Spleen (tissue), 11 donors: Measurements from ENCODE around the gene ZRANB1. TPM values are rescaled to one million over a fixed set of nuclear protein-coding genes. Genes with fewer than 3 reads are reported as not detected.

Experiments used
- DNase-seq: peaks from one replicate; pipeline ENCODE4 v3.0.0-alpha.2; 2020
- H3K27ac ChIP-seq, 8 donors: fragments of 200-600 bp; sonication (generic) in 7 of 8; 1 replicate in 4 of 8; 2 replicates in 4 of 8; pipeline versions ENCODE4 v1.5.0 to v1.8.0; 2016 to 2021; ENCODE audit warnings: inconsistent platforms in 4 of 8, mild to moderate bottlenecking in 4 of 8, moderate library complexity in 1 of 8
- H3K27me3 ChIP-seq, 7 donors: fragments of 200-600 bp; sonication (generic) in 6 of 7; replicated peaks in 1 of 7; 1 replicate in 4 of 7; 2 replicates in 3 of 7; pipeline versions ENCODE4 v1.5.0 to v1.8.0; 2016 to 2021; ENCODE audit warnings: inconsistent platforms in 3 of 7, mild to moderate bottlenecking in 1 of 7
- H3K36me3 ChIP-seq, 6 donors: fragments of 200-600 bp; sonication (generic) in 5 of 6; 1 replicate in 4 of 6; 2 replicates in 2 of 6; pipeline versions ENCODE4 v1.5.0 to v1.8.0; 2016 to 2021; ENCODE audit warnings: inconsistent platforms in 2 of 6
- H3K4me1 ChIP-seq, 6 donors: fragments of 200-600 bp; sonication (generic) in 5 of 6; 1 replicate in 3 of 6; 2 replicates in 3 of 6; pipeline versions ENCODE4 v1.5.0 to v1.8.0; 2016 to 2021; ENCODE audit warnings: inconsistent platforms in 3 of 6
- H3K4me3 ChIP-seq, 8 donors: fragments of 200-600 bp; sonication (generic) in 7 of 8; 1 replicate in 4 of 8; 2 replicates in 4 of 8; pipeline versions ENCODE4 v1.5.0 to v1.8.0; 2016 to 2021; ENCODE audit warnings: inconsistent platforms in 4 of 8, mild to moderate bottlenecking in 4 of 8, moderate library complexity in 2 of 8
- H3K9me3 ChIP-seq, 8 donors: fragments of 200-600 bp; sonication (generic) in 7 of 8; 1 replicate in 4 of 8; 2 replicates in 4 of 8; pipeline versions ENCODE4 v1.5.0 to v1.8.0; 2016 to 2021; ENCODE audit warnings: inconsistent platforms in 4 of 8
- POLR2A ChIP-seq, 3 donors: fragments of 450-650 bp; IDR thresholded peaks; one replicate each; pipeline ENCODE4 v1.5.1; 2017; ENCODE audit warnings: antibody characterized with exemption in 3 of 3, mild to moderate bottlenecking in 1 of 3
- POLR2AphosphoS5 ChIP-seq, 3 donors: sonication (generic); formaldehyde crosslinking; IDR thresholded peaks; one replicate each; pipeline ENCODE4 v1.5.1; 2017; ENCODE audit warnings: antibody characterized with exemption in 3 of 3
- WGBS, 5 donors: extraction: QIAGEN DNeasy Blood & Tissue Kit in 3 of 5; methylation state at CpG; one replicate each; pipeline versions ENCODE4 v1.1.5 to v1.1.7; 2013 to 2018; 5-methylcytosine and 5-hydroxymethylcytosine counted together
- intact Hi-C: fragments of 100-400 bp; cut with DNase I; formaldehyde crosslinking; loops from one replicate; pipeline ENCODE4 v1.15.0; 2023; ENCODE audit warnings: low total_unique reads
- polyA plus RNA-seq, 3 donors: library from polyadenylated mRNA; stranded (reverse); fragments of 200-250 nt; gene quantifications; one replicate each; pipeline ENCODE4 v1.2.1, GENCODE V29; 2013
- total RNA-seq, 7 donors: library from RNA; depleted of rRNA in 3 of 7; stranded (reverse); fragments of >200 nt in 3 of 7; fragmentation: NEBNext Ultra II Directional in 4 of 7; extraction: Animal tissue kit (Norgen Biotek cat#: 25700) in 4 of 7; gene quantifications; one replicate each; pipeline versions ENCODE4 v1.1.0 to v1.2.1, GENCODE V29; 2016 to 2021
- TF ChIP-seq, protein P1 (sequence below), 11 experiments: fragments of 200-600 bp in 7 of 11; fragments of 450-650 bp in 4 of 11; sonication (generic) in 4 of 11; IDR thresholded peaks in 8 of 11; conservative IDR thresholded peaks in 3 of 11; 1 replicate in 7 of 11; 2 replicates in 4 of 11; pipeline versions ENCODE4 v1.4.0 to v1.8.0; 2016 to 2021; ENCODE audit warnings: antibody characterized with exemption in 11 of 11, inconsistent platforms in 4 of 11, mild to moderate bottlenecking in 1 of 11
- donor health status: healthy with polysubstance abuse.
- donor health status: DM: no; HTN: no; CAD: no; lungs with moderate emphysema.
- donor health status: DM: no; HTN: no; CAD: no.
- donor health status: Bipolar disorder and iron deficiency.
- donor health status: healthy.
- donor health status: DM: no; HTN: no; CAD: no.
- donor health status: DM: yes; HTN: yes; CAD: no.

ZRANB1 gene
- total and polyA plus RNA-seq, 10 donors: 5.0 to 28.8 (median 17.7) TPM

DNA sequence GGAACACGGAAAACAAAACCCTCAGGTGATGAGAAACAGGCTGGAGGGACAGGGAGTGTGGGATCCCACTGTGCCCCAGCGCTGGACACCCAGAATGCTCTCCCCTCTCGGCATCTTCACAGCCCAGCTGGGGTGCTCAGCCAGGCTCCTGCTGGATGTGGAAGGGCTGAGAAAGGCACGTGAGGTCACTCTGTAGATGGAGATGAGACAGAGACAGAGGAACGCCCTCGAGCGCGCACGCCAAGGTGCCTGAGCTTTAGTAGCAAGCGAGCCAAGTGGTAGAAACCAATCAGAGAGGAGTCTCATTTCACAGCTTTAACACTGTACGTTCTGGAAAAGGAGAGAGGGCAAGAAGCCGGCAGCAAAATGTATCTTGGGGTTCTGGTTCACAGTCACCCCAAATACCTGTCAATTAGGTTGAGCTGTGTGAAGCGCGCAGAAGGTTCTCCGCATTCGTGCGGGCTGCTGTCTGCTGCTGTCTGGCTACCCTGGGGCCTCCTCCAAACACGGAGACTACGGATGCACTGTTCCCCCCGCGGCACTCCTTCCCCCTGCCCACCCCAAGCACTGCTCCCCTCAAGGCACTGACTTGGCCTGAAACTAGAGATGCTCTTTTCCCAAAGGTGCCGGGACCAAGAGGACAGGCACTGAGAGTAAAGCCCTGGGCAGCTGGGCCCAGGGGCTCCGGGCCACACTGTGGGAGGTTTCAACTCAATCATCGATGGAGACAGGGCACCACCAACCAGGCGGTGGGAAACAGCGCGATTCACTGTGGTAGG, 91.4 kb downstream of the ZRANB1 start:
- DNase-seq: no peak
- peaks cover 0 to 45% (median 10%) of the 10 kb centered on the region in 6 donors for H3K4me1 ChIP-seq
- intact Hi-C loops: no loop called here
- H3K9me3 ChIP-seq: no peaks in the 10 kb centered on the region
- no peak overlapping the region for H3K27ac ChIP-seq
- no peaks in the 10 kb centered on the region for H3K27me3 ChIP-seq
- no peak for TF ChIP-seq POLR2AphosphoS5 (IDR thresholded peaks at IDR 0.05)
- peaks cover 0 to 39% (median 0%) of the 10 kb centered on the region in 6 donors for H3K36me3 ChIP-seq
- 87 to 93% (median 91%) methylated on average over 27 of the region's 27 CpGs for WGBS, 5 donors
- H3K4me3 ChIP-seq: no peak overlapping the region

DNA sequence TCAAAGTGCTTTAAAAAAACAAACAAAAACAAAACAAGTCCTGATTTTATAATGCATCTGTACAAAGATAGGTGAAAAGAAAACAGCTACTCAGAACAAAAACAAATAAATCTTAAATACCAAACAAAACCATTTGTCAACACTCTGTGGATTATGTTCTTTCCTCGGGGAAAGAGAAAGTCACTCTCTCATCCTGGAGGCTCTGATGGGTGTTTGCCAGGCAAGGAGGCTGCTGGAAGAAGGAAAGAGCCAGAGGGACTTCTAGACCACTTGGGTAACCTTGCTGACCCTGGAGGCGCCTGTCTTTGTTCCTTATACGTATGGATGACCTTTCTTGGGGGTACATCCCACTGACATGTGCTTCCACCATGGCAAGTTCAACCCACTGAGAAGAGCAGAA, 92.8 kb downstream of the ZRANB1 start:
- TF ChIP-seq, protein P1, sequence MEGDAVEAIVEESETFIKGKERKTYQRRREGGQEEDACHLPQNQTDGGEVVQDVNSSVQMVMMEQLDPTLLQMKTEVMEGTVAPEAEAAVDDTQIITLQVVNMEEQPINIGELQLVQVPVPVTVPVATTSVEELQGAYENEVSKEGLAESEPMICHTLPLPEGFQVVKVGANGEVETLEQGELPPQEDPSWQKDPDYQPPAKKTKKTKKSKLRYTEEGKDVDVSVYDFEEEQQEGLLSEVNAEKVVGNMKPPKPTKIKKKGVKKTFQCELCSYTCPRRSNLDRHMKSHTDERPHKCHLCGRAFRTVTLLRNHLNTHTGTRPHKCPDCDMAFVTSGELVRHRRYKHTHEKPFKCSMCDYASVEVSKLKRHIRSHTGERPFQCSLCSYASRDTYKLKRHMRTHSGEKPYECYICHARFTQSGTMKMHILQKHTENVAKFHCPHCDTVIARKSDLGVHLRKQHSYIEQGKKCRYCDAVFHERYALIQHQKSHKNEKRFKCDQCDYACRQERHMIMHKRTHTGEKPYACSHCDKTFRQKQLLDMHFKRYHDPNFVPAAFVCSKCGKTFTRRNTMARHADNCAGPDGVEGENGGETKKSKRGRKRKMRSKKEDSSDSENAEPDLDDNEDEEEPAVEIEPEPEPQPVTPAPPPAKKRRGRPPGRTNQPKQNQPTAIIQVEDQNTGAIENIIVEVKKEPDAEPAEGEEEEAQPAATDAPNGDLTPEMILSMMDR (IDR thresholded peaks at IDR 0.05 in 8 of 11, conservative IDR thresholded peaks at IDR 0.05 in 3 of 11): no peak
- TF ChIP-seq POLR2A (IDR thresholded peaks at IDR 0.05) (no peak), POLR2AphosphoS5 (IDR thresholded peaks at IDR 0.05) (no peak)
- Histone ChIP-seq H3K36me3 (peaks cover 0 to 35% (median 0%) of the 10 kb centered on the region in 6 donors), H3K27ac (no peak overlapping the region), H3K27me3 (no peaks in the 10 kb centered on the region), H3K4me3 (no peak overlapping the region), H3K4me1 (peaks cover 3 to 53% (median 23%) of the 10 kb centered on the region in 6 donors), H3K9me3 (no peaks in the 10 kb centered on the region)
- 66 to 87% (median 73%) methylated on average over 3 of the region's 3 CpGs for WGBS, 5 donors
- DNase-seq: no peak
- intact Hi-C loops: no loop called here

DNA sequence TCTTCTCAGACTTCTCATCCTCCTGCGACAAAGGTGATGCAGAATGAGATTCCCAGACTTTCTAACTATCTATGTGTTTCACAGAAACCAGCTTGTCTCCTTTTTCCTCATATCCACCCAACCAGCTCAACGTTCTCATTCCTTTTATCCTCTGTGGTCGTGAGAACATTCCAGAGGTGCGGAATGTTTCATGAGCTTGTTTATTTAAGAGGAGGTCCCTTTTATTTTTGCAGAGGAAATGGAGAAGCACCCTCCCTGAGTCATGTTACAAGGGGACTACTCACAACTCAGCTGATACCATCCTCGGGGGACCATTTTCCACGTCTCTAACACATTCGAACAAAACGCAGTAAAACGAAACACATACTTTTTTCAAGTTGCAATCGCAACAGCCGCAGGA, 93.2 kb downstream of the ZRANB1 start:
- 74 to 86% (median 82%) methylated on average over 11 of the region's 11 CpGs for WGBS, 5 donors
- Histone ChIP-seq H3K4me1 (peaks cover 3 to 57% (median 26%) of the 10 kb centered on the region in 6 donors), H3K9me3 (no peaks in the 10 kb centered on the region), H3K27ac (no peak overlapping the region), H3K27me3 (no peaks in the 10 kb centered on the region), H3K36me3 (peaks cover 0 to 33% (median 0%) of the 10 kb centered on the region in 6 donors), H3K4me3 (no peak overlapping the region)
- intact Hi-C loops: no loop called here
- DNase-seq: no peak
- TF ChIP-seq, protein P1 (IDR thresholded peaks at IDR 0.05 in 8 of 11, conservative IDR thresholded peaks at IDR 0.05 in 3 of 11): no peak
- TF ChIP-seq POLR2AphosphoS5 (IDR thresholded peaks at IDR 0.05): no peak
- no peak for TF ChIP-seq POLR2A (IDR thresholded peaks at IDR 0.05)

DNA sequence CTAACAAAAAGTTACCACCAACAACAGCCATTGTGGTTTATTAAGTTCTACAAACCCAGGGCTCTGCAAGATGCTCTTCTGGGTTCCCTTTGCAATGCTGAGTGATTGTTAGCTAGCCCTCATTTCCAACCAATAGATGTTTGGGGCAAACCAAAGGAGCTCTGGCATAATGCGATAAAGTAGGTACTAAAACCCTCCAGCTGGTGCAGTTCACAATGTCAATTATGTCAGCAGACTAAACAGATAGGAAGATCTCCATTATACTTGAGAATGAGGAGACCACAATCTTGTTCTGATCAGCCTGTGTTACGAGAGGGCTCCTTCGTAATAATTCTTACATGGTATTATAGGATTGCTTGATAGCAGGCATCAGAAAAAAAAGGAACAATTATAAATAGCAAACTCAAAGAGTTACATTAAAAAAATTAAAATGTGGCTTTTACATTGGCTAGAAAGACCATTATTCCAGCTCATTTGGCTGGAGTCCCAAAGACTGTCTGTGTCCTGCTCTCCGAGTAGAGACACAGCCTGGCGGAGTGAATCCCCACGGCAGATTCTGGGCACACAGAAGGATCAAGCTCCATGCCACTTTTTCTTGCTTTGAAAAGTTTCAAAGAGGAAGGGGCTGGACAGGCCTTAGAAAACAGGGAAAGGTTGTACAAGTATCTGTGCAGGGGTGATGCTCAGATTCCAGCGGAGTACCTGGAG, 93.8 kb downstream of the ZRANB1 start:
- DNase-seq: no peak
- Histone ChIP-seq H3K36me3 (peaks cover 0 to 30% (median 0%) of the 10 kb centered on the region in 6 donors), H3K4me3 (no peak overlapping the region), H3K27me3 (no peaks in the 10 kb centered on the region), H3K9me3 (no peaks in the 10 kb centered on the region), H3K4me1 (peaks cover 3 to 51% (median 26%) of the 10 kb centered on the region in 6 donors), H3K27ac (no peak overlapping the region)
- 86 to 90% (median 87%) methylated on average over 7 of the region's 7 CpGs for WGBS, 5 donors
- TF ChIP-seq, protein P1 (IDR thresholded peaks at IDR 0.05 in 8 of 11, conservative IDR thresholded peaks at IDR 0.05 in 3 of 11): no peak
- TF ChIP-seq POLR2AphosphoS5 (IDR thresholded peaks at IDR 0.05): no peak
- TF ChIP-seq POLR2A (IDR thresholded peaks at IDR 0.05): no peak
- intact Hi-C loops: no loop called here
